CD8-positive, alpha-beta memory T cell (primary cell): ENCODE results near the gene AIF1L. TPM values are rescaled to one million over a fixed set of nuclear protein-coding genes. Genes with fewer than 3 reads are reported as not detected.

Experiments
- CTCF ChIA-PET: fragments of 350-600 bp; sonication (Branson Sonifier 250); formaldehyde crosslinking; loops from one replicate; lab custom pipeline; 2021; ENCODE audit warnings: antibody characterized with exemption; lab: Charles Lee
- POLR2A ChIA-PET: fragments of 350-600 bp; sonication (Branson Sonifier 250); formaldehyde crosslinking; loops from one replicate; lab custom pipeline; 2021; ENCODE audit warnings: antibody characterized with exemption; lab: Charles Lee
- DNase-seq, 5 donors: peaks; one replicate each; pipeline versions ENCODE4 v3.0.0 to v3.0.0-alpha.2; 2020 to 2022; ENCODE audit warnings: mixed read lengths in 1 of 5
- H3K27ac ChIP-seq: one replicate; pipeline ENCODE4 v1.7.0; 2013; ENCODE audit warnings: low read depth, mild to moderate bottlenecking, low read length, moderate library complexity
- H3K27me3 ChIP-seq: 2 replicates; pipeline ENCODE4 v1.7.0; 2013; ENCODE audit warnings: low read length, mild to moderate bottlenecking; ENCODE audit not compliant: insufficient read depth, poor library complexity, severe bottlenecking
- H3K36me3 ChIP-seq: 2 replicates; pipeline ENCODE4 v1.7.0; 2013; ENCODE audit warnings: mild to moderate bottlenecking, low read length, moderate library complexity; ENCODE audit not compliant: insufficient read depth
- H3K4me1 ChIP-seq: 2 replicates; pipeline ENCODE4 v1.7.0; 2013; ENCODE audit warnings: mild to moderate bottlenecking, low read length, moderate library complexity; ENCODE audit not compliant: insufficient read depth
- H3K4me3 ChIP-seq: 2 replicates; pipeline ENCODE4 v1.7.0; 2013; ENCODE audit warnings: mild to moderate bottlenecking, low read length
- H3K9me3 ChIP-seq: 2 replicates; pipeline ENCODE4 v1.7.0; 2013; ENCODE audit warnings: mild to moderate bottlenecking, low read length
- H3K27ac Mint-ChIP-seq, 8 donors: one replicate each; pipeline ENCODE4 v1.8.0; 2020 to 2021; ENCODE audit warnings: mixed read lengths in 8 of 8, mild to moderate bottlenecking in 6 of 8, inconsistent platforms in 3 of 8, moderate library complexity in 3 of 8
- H3K27me3 Mint-ChIP-seq, 2 donors: one replicate each; pipeline ENCODE4 v1.8.0; 2020 to 2021; ENCODE audit warnings: mixed read lengths in 2 of 2, mild to moderate bottlenecking in 1 of 2, moderate library complexity in 1 of 2
- H3K36me3 Mint-ChIP-seq, 3 donors: one replicate each; pipeline ENCODE4 v1.8.0; 2020 to 2021; ENCODE audit warnings: mixed read lengths in 3 of 3, inconsistent platforms in 1 of 3, mild to moderate bottlenecking in 1 of 3
- H3K4me1 Mint-ChIP-seq, 3 donors: one replicate each; pipeline ENCODE4 v1.8.0; 2020 to 2021; ENCODE audit warnings: mixed read lengths in 3 of 3, inconsistent platforms in 1 of 3, mild to moderate bottlenecking in 1 of 3
- H3K4me3 Mint-ChIP-seq, 7 donors: one replicate each; pipeline ENCODE4 v1.8.0; 2020 to 2021; ENCODE audit warnings: mixed read lengths in 7 of 7, mild to moderate bottlenecking in 6 of 7, moderate library complexity in 4 of 7, inconsistent platforms in 2 of 7
- H3K9me3 Mint-ChIP-seq, 5 donors: one replicate each; pipeline ENCODE4 v1.8.0; 2020 to 2022; ENCODE audit warnings: mixed read lengths in 5 of 5, mild to moderate bottlenecking in 3 of 5, moderate library complexity in 2 of 5, inconsistent platforms in 1 of 5
- polyA plus RNA-seq: library from polyadenylated mRNA; unstranded; fragments of 300-500 nt; fragmentation: Illumina TruSeq; gene quantifications from one replicate; pipeline ENCODE4 v1.2.3, GENCODE V29; 2021
- total RNA-seq, 2 experiments: library from RNA; stranded (reverse); gene quantifications; one replicate each; pipeline ENCODE4 v1.2.3, GENCODE V29; 2021

Gene AIF1L
- total and polyA plus RNA-seq, 3 experiments from 2014 or later = 0.27 to 0.48 TPM; not detected in 1

- peaks cover 17 to 78% (median 22%) of the 10 kb centered on the region in 3 donors for H3K36me3 Mint-ChIP-seq
- H3K9me3 ChIP-seq = no peaks in the 10 kb centered on the region
- DNase-seq = no peak
- H3K4me1 Mint-ChIP-seq = peaks cover 8 to 18% (median 9%) of the 10 kb centered on the region in 3 donors
- POLR2A ChIA-PET = interaction anchor here (0.6 kb wide), 1 partner anchor 53 kb away, joined by 4 read pairs; no protein-coding TSS in a partner anchor
- H3K27me3 Mint-ChIP-seq = no peaks in the 10 kb centered on the region
- no peaks in the 10 kb centered on the region for H3K27me3 ChIP-seq
- H3K4me1 ChIP-seq = no peaks in the 10 kb centered on the region
- H3K9me3 Mint-ChIP-seq = no peaks in the 10 kb centered on the region
- no peak overlapping the region for H3K27ac ChIP-seq
- peak overlapping the region in 3 of 8 donors; percentile 3 to 21 (median 11) for H3K27ac Mint-ChIP-seq
- CTCF ChIA-PET = no interaction called here
- no peak overlapping the region for H3K4me3 Mint-ChIP-seq
- no peak overlapping the region for H3K4me3 ChIP-seq
- H3K36me3 ChIP-seq = peaks cover 18% of the 10 kb centered on the region
Measured at GRCh38 chr9:131169563-131170240, 73.4 kb downstream of the AIF1L start.

Other genes starting within 250 kb of the AIF1L start
- gene QRFP, start 199.7 kb upstream of the AIF1L start, total RNA-seq = not detected
- gene QRFP, start 199.7 kb upstream of the AIF1L start, polyA plus RNA-seq = not detected
- gene FIBCD1, start 157.3 kb upstream of the AIF1L start, total RNA-seq = not detected
- gene FIBCD1, start 157.3 kb upstream of the AIF1L start, polyA plus RNA-seq = not detected
- gene LAMC3, start 87.4 kb upstream of the AIF1L start, total RNA-seq = under 1 TPM; 0.04 to 0.07 TPM
- gene LAMC3, start 87.4 kb upstream of the AIF1L start, polyA plus RNA-seq = not detected
- gene NUP214, start 29.1 kb downstream of the AIF1L start, total RNA-seq = 10 to 100 TPM; 69.2 to 69.5 TPM
- gene NUP214, start 29.1 kb downstream of the AIF1L start, polyA plus RNA-seq = 21.3 TPM
- 10 to 100 TPM; 43.6 to 44.4 TPM for gene FAM78A, start 180.0 kb downstream of the AIF1L start, total RNA-seq
- 27.6 TPM for gene FAM78A, start 180.0 kb downstream of the AIF1L start, polyA plus RNA-seq
- not detected for gene PLPP7, start 193.2 kb downstream of the AIF1L start, total RNA-seq
- gene PLPP7, start 193.2 kb downstream of the AIF1L start, polyA plus RNA-seq = not detected